Kidney glomerular epithelial cell (primary cell): ENCODE results near the gene COL4A3.
A peak's percentile ranks its signal among the peaks of the same experiment; 100 is the strongest.
"Not testable (repeated sequence)": the region's sequence is repeated elsewhere in the genome, so short reads cannot be mapped to it uniquely, and the experiment has no call there.

ENCODE experiments used
- DNase-seq: peaks from one replicate; lab custom pipeline; 2025; lab: John Stamatoyannopoulos, UW

Gene COL4A3

GRCh38 chr2:227154986-227155774, 9.2 kb upstream of the COL4A3 start:
- peak; percentile 52 for DNase-seq

DNA sequence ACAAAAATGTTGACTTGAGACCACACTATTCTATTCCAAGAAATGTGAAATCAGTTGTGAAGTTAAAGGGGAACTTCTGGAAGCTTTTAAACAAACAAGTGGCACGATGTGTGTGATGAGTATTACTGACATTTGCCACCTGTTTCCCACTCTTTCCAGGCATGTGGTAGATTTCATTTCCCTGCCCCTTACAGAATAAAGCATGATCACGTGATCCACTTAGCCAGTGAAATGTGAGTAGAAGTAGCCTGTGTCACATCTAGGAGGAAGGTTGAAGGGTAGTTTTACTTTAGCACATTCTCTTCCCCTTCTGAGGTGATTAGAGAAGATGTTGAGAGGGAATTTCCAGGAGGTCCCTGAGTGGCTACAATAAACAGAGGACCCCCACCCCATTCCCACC, 4.3 kb upstream of the COL4A3 start:
- no peak for DNase-seq

DNA sequence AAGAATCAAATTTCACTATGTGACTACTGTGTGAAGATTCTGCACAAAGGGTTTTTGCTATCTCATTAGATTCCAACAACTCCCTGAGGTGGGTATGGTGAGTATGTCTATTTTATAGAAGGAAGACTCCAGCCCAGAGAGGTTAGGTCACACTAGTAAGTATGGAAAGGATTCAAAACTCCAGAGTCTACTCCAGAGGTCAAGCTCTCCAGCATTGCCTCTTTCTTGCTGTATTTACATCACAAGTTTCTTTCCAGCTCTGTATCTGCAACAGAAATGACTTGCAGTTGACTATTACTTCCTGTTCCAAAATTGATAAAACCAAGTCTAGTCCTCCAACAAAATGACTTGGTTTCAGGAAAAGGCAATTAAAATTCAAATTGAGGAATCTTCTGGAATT, 2.5 kb upstream of the COL4A3 start:
- no peak for DNase-seq

GRCh38 chr2:227163485-227163997, 883 bp upstream of the COL4A3 start:
- DNase-seq = no peak

GRCh38 chr2:227164763-227165291, 403 bp downstream of the COL4A3 start:
- peak; percentile 27 for DNase-seq

DNA sequence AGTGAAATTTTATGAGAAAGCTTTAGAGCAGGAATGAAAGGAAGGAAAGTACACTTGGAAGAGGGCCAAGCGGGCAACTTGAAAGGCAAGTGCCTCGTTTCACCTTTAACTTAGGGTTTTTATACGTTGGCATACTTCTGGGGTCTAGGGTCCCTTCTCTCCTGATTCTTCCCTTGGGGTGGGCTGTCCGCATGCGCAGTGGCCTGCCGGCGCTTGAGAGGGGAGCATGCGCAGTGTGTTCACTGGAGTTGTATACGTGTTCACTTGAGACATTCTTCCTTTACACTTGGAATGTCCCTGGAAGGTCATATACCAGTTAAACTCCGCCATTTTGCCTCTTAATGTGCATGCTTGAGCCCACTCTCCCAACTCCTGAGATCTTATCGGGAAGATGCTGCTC, 7.4 kb downstream of the COL4A3 start:
- DNase-seq = not testable (repeated sequence)

- no peak for DNase-seq
These were observed 13.3 kb downstream of the COL4A3 start for GRCh38 chr2:227177592-227178336.

DNA sequence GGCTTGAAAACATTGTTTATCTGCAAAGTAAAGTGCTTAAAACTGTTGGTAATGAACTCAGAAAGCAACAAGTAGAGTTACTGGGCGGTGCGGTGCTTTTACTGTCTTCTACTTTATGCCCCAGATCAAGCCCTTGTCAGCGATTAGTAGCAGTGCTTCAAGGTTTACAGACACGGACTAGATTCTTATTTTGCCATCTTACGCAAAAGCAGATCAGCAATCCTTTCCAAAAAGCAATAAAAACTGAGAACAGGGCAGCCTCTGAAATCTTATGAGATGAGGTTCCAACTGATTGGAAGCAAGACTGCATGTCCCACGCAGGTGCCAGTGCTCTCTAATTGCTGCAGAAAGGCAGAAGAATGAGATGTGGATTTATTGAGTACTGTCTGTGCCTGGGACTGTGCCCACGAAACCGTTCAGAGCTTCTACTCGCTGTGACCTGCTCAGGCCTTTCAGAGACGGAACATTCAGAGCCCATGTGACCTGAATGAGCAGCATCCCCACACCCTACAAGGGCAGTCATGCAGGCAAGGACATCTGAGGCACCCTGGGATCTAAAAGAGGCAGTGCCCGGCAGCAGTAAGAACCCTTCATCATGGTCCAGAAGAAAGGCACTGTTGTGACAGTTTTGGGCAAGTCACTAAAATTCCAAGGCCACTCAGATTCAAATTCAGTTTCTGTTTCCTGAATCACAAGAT, 15.7 kb downstream of the COL4A3 start:
- peak; percentile 54 for DNase-seq

DNA sequence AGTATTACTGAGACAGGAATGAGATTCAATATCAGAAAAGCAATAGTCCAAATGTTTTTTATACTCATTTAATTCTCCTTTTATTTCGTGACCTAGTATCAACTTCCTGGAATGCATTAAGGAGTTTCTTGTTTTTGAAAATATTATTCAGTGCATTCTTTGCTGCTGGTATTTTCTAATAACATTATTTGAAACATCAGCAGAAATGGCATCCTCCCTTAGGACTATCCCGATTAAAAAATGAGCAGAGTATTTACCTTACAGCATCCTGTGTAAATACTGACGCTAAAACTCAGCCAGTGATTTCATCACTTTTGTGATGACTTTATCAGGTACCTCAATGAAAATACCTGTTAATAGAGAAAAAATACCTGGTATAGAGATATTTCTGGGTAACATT, 16.3 kb downstream of the COL4A3 start:
- DNase-seq = no peak

- DNase-seq = no peak
These were observed 18.3 kb downstream of the COL4A3 start for GRCh38 chr2:227182765-227183164.

DNA sequence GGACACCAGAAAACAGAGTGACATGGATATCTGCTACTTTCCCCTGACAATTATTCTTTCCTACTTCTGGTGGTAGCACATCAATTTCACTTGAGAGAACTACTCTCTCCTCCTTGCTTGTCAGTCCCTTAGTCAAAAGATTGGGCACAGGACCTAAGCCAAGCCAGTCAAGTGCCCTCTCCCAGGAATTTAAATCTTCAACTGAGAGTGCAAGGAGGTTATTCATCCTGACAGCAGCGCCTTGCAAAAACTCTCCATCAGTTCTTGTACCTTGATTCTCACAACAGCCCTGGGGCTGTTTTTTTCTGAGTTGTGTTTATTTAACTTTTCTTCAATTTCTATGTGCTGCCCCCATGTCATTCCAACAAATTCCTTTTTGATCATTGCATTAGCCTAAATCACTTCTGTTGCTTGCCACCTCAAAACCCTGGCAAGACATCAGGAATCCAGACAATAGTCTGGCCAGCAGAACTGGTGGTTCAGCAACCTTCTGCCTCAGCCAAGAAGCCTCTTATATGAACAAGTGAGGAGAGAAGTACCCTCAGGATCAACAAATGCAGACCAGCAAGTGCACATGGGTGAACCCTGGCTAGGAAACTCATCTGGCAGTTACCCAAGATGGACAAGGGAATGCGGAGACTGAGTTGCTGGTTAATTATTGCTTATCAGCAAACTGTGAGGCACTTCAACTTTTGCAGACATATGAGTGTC, 19.4 kb downstream of the COL4A3 start:
- peak; percentile 91 for DNase-seq

GRCh38 chr2:227185615-227186232, 21.3 kb downstream of the COL4A3 start:
- no peak for DNase-seq

DNA sequence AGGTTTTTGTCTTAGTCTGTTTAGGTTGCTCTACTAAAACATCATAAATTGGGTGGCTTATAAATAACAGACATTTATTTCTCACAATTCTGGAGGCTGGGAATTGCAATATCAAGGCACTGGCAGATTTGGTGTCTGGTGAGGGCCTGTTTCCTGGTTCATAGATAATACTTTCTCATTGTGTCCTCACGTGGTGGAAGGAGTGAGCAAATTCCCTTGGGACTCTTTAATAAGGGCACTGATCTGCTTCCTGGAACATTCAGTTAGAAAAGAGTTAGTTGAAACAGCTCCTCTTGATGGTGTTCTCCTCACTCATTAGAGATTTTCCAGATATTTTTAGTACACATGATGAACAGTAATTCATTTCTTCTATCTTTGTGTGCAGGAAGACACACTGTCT, 22.3 kb downstream of the COL4A3 start:
- no peak for DNase-seq

DNA sequence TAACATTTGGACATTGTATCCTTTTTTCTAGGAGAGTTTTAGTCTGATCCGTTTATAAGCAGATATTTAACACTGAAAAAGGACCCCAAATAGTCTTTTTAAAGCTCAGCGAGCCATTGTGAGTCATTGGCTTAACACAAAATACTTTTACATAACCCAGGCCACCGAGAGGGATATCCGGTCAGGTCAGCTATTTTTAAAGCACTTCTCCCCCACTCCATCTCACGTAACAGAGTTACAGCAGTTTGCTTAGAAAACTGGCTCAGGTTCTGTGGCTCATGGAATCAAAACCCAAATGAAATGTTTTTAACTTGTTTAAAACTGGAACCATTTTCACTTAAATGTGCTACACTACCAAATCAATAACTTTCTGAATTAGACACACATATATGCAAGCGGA, 23.9 kb downstream of the COL4A3 start:
- DNase-seq = peak; percentile 54

- no peak for DNase-seq
These were observed 26.9 kb downstream of the COL4A3 start for GRCh38 chr2:227191367-227191766.

- DNase-seq = no peak
These were observed 28.1 kb downstream of the COL4A3 start for GRCh38 chr2:227192491-227192890.

GRCh38 chr2:227194219-227194618, 29.8 kb downstream of the COL4A3 start:
- DNase-seq = no peak

DNA sequence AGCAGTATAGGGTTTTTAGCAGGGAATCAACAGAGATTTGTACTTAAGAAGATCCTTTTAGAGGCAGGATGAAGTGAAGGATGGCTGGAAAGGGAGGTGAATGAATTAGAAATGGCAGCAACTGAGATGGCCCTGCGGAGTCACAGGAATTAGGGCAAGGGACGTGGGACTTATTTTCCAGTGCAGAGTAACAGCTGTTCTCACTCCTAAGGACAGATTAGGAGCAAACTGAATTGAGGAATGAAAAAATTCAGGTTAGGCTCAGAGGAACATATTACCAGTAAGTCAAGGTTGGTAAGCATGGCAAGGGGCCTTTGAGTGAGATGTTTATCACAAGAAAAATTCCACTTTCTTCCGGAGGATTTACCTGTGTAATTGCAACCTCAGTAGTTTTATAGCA, 34.4 kb downstream of the COL4A3 start:
- no peak for DNase-seq

GRCh38 chr2:227201771-227202170, 37.3 kb downstream of the COL4A3 start:
- no peak for DNase-seq

GRCh38 chr2:227204452-227204851, 40.0 kb downstream of the COL4A3 start:
- no peak for DNase-seq

- no peak for DNase-seq
These were observed 41.3 kb downstream of the COL4A3 start for GRCh38 chr2:227205701-227206100.
